Coronary artery (tissue), 2 donors: ENCODE results near the gene ZNFX1.
"Not testable (repeated sequence)": the region's sequence is repeated elsewhere in the genome, so short reads cannot be mapped to it uniquely, and the experiment has no call there.

Experiments
- DNase-seq: peaks from one replicate; pipeline ENCODE4 v3.0.0-alpha.2; 2017; ENCODE audit warnings: low spot score
- H3K27ac ChIP-seq, 2 donors: fragments of 200-600 bp; sonication (generic); one replicate each; pipeline ENCODE4 v1.5.1; 2016 to 2019
- H3K4me3 ChIP-seq: fragments of 200-600 bp; sonication (generic); 2 replicates; pipeline ENCODE4 v1.5.1; 2016; ENCODE audit warnings: mild to moderate bottlenecking, moderate library complexity
- CTCF ChIP-seq: fragments of 200-600 bp; sonication (generic); IDR thresholded peaks from one replicate; pipeline ENCODE4 v1.5.1; 2019; ENCODE audit warnings: antibody characterized with exemption

Gene ZNFX1

DNA sequence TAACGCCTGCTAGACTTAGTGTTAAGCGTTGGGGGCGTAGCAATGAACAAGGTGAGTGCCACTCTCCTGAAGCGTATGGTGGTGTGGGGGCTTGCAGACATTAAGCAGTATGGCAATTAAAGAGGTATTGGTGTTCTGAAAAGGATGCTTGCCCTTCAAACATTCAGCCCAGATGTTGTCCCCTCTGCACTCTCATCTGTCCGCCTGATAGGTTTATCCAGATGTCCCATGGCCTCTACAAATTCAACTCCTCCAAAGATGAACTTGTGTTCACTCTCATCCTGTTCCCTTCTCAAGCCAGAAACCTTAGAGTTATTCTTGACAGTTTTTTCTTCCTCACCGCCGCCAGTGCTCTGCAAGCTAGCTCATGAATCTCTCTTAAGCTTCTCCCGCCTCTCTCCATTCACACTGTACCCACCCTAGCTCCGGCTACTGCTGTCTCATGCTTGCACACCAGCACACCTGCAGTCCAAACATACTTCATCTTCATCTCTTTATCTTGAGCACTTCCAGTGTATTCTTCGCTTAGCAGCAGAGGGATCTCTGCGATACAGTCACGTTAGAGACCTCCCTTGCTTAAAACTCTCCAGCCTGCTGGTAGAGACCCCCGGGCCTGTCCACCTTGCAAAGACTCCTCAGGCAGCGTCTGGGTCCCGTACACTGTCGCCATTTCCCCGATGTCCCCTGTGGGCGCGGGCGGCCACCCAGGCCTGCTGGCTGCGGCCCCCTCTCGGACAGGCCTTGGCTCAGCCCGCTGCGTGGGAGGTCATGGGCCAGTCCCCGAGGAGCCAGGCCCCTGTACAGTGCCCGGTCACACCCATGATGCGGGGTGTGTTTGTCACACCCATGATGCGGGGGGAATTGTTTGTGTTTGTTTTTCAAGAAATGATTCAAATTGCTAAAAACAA is 57.7 kb downstream of the ZNFX1 start:
- Histone ChIP-seq H3K27ac (peak overlapping the region; percentile 82 to 91), H3K4me3 (peak overlapping the region; percentile 84)
- no peak for TF ChIP-seq CTCF
- DNase-seq = no peak

GRCh38 chr20:49219091-49219923 is 58.5 kb downstream of the ZNFX1 start, which contains the start of gene DDX27:
DDX27 (plus strand) TSS chr20:49219416; CDS start chr20:49219449, 33 bp downstream.
- H3K27ac ChIP-seq = peak within 1 kb of the TSS; percentile 82 to 91
- TF ChIP-seq CTCF = no peak
- DNase-seq = peak; percentile 97
- H3K4me3 ChIP-seq = peak within 1 kb of the TSS; percentile 84

DNA sequence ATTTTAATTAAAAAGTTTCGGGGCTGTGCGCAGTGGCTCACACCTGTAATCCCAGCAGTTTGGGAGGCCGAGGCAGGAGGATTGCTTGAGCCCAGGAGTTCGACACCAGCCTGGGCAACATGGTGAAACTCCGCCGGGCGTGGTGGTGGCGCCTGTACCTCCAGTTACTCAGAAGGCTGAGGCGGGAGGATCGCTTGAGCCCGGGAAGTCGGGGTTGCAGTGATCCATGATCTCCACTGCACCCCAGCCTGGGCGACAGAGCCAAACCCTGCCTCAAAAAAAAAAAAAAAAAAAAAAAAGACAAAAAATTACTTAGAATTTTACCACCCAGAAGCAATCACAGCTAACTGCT is 59.1 kb downstream of the ZNFX1 start:
- peak overlapping the region; percentile 82 to 91 for H3K27ac ChIP-seq
- DNase-seq = not testable (repeated sequence)
- peak overlapping the region; percentile 84 for H3K4me3 ChIP-seq

DNA sequence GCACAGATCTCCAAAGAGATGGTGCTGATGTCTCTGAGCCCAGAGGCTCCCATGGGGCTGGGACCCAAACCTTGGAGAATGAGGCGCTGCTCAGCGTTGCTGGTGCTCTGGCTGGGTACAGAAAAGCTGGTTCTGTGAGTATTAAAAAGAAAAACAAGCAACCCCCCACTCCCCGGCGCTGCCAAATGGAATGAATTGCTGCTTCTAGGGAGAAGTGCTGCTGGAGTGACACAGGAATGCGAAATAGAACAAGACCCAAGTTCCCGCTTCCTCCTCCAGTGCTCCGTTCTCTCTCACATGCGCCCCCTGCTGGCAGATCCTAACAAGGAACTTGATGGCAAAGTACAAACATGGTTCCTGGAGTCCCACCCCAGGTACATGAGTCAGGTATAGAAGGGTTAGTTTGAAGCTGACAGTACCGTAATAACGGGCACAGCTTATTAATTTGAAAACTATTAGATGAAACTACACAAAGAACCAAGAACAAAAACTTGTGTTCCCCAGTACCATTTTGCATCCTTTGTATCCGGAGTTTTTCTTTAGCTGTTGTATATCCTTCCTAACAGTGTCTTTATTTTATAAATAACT is 60.8 kb downstream of the ZNFX1 start:
- no peak overlapping the region for H3K4me3 ChIP-seq
- no peak overlapping the region for H3K27ac ChIP-seq
- peak; percentile 81 for TF ChIP-seq CTCF
- DNase-seq = peak; percentile 93

DNA sequence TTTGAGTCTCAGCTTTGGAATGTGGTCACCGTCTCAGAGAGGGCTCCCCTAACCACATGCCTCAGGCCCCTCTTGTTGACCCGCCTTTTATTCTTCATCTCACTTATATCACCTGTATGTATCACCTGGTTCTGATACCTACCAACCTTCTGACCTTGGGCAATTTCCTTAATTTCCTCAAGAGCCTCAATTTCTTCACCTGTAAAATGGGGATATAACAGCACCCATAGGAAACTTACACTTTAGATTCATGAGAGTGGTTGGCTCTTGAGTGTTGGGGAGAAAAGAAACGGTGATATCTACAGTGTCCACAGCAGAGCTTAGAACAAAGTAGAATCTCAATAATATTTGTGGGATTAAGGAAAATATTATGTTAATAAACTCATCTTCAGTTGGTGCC is 62.6 kb downstream of the ZNFX1 start:
- no peak for DNase-seq
- Histone ChIP-seq H3K4me3 (no peak overlapping the region), H3K27ac (no peak overlapping the region)
- no peak for TF ChIP-seq CTCF

DNA sequence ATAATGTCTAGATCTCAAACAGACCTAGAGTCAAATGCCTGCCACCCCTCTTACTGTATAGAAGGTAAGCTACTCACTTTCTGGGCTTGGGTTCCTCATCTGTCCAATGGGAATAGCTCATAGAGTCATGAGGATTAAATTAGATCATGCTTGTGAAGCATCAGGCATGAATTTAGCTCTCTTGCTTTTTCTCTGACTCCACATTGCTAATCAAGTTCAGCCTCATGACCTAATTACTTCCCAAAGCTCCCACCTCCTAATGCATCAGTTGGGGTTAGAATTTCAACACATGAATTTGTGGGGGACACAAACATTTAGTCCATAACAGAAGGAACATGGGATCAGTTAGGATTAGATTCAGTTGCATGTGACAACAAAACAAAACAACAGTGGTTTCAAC is 63.3 kb downstream of the ZNFX1 start:
- no peak for TF ChIP-seq CTCF
- Histone ChIP-seq H3K4me3 (no peak overlapping the region), H3K27ac (no peak overlapping the region)
- DNase-seq = no peak

GRCh38 chr20:49210757-49211110 is 67.1 kb downstream of the ZNFX1 start:
- DNase-seq = no peak
- Histone ChIP-seq H3K4me3 (no peak overlapping the region), H3K27ac (no peak overlapping the region)
- no peak for TF ChIP-seq CTCF
